ENCODE data around the gene FNDC1. TPM values are rescaled to one million over a fixed set of nuclear protein-coding genes. Genes with fewer than 3 reads are reported as not detected.
"Not testable (repeated sequence)": the region's sequence is repeated elsewhere in the genome, so short reads cannot be mapped to it uniquely, and the experiment has no call there.

FNDC1 gene
- 124 TPM for polyA plus RNA-seq (ENCODE audit: insufficient read length)

DNA sequence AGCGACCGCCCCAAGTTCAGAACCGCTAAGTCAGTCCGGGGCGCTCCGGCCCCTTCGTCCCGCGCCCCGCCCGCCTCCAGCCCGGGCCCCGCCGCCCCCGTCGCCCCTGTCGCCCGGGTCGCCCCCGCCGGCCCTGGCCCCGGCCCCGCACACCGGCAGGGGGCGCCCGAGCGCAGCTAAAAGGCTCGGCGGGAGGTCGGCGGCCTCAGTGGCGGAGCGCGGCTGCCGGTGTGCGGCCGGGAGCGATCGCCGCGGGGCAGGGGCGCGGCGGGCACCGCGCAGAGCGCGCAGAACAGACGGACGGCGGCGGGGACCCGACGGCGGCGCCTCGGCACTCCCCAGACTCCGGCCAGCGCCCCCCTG lies at the start of gene FNDC1:
TSS of gene FNDC1 (plus strand) at position 208 of the 363 bp plus-strand sequence. CDS start 197 bp downstream, outside the sequence.
- peak; percentile 79 for DNase-seq

GRCh38 chr6:159119791-159120190 lies 49.4 kb upstream of the FNDC1 start:
- DNase-seq, result no peak

- DNase-seq, result no peak
Measured at GRCh38 chr6:159121486-159121885, 47.7 kb upstream of the FNDC1 start.

DNA sequence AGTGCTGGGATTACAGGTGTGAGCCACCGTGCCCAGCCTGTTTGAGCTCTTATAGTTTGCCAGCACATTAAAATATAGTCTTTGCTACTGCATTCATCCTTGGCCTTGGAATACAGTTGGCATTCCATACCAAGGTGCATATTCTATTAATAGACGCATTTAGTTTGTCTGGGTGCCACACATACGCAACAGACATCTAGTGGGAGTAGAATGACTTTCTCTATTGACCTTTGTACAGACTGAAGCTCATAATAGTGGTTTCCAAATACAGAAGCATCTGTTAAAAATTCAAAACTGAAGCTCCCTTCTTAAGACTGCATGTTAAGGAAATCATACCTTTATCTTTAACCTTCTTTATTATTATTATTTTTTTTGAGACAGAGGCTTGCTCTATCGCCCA lies 46.7 kb upstream of the FNDC1 start:
- DNase-seq, result no peak

DNA sequence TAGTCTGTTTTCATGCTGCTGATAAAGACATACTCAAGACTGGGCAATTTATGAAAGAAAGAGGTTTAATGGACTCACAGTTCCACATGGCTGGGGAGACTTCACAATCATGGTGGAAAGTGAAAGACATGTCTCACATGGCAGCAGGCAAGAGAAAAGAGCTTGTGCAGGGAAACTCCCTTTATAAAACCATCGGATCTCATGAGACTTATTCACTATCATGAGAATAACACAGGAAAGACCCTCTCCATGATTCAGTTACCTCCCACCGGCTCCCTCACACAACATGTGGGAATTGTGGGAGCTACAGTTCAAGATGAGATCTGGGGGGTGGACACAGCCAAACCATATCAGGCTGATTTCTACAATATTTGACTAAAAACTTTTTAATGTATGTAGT lies 45.4 kb upstream of the FNDC1 start:
- not testable (repeated sequence) for DNase-seq

- no peak for DNase-seq
Measured at GRCh38 chr6:159125014-159125609, 44.1 kb upstream of the FNDC1 start.

DNA sequence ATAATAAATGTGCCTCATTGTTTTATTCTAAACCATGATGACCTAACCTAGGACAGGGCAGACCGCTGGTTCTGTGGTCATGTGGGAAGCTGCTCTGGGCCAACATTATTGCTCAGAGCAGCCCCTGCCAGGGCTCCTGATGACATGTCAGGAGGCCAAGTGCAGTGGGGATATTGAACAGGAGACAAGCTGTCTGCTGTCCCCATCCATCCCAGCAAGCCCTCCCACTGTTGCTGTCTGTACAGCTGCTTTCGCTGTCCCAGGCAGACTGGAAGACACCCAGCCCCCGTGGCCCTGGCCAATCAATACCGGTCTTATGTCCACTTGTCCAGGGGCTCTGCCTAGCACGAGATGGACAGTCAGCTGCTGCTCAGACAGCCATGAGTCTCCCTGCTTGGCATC lies 43.2 kb upstream of the FNDC1 start:
- peak; percentile 38 for DNase-seq

GRCh38 chr6:159126590-159126989 lies 42.6 kb upstream of the FNDC1 start:
- no peak for DNase-seq

- no peak for DNase-seq
Measured at GRCh38 chr6:159127701-159128100, 41.5 kb upstream of the FNDC1 start.

- no peak for DNase-seq
Measured at GRCh38 chr6:159128978-159129377, 40.2 kb upstream of the FNDC1 start.

GRCh38 chr6:159130846-159131245 lies 38.4 kb upstream of the FNDC1 start:
- no peak for DNase-seq

DNA sequence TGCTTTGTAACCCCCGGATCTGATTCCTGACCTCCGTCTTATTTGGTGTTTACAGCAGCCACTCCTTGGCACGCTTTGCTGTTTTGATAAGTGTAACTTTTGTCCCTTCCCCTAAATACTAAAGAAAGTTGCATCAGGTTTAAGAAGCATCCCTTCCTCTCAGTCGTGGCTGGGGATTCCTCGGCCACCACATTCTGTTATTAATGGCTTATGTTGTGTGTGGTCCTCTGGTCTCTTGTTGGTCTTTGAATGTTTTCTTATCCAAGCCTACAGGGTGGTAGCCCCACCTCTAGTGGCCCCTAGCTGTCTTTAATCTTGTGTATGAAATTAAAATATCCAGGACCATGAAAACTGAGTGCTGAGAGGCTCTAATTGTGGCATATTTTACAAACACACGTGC lies 37.5 kb upstream of the FNDC1 start:
- DNase-seq, result no peak

GRCh38 chr6:159132664-159133063 lies 36.5 kb upstream of the FNDC1 start:
- no peak for DNase-seq

DNA sequence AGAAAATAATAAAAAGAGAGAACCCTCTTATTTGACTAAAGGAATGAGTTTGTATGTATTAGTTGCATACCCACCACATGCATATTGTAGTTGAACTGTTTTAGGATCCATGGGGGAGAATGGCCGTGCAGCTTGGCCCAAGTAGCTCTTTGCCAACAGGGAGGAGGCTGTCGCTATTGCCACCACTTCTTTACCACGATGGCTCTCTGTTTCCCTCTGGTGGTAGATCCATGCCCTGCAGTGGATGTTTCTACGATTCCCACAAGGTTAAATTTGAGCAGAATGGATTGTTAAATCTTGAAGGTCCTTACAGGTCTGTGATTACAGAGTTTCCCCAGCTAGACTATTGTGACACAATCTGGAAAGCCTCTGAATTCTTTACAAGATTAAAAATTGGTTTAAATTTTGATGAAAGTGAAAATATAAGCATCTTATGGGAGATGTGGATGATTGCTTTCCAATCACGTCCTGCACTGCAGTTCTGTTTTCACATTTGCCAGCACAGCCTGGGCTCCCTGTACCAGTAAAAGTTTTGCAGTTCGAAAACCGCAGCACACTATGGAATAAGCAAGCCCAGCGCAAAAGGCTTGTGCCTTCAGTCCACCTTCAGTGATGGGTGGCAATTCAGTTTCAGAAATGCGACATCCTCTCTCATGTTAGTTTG lies 34.4 kb upstream of the FNDC1 start:
- DNase-seq, result peak; percentile 34

- DNase-seq, result no peak
Measured at GRCh38 chr6:159137676-159138075, 31.5 kb upstream of the FNDC1 start.

GRCh38 chr6:159142531-159142930 lies 26.7 kb upstream of the FNDC1 start:
- DNase-seq, result no peak

GRCh38 chr6:159148641-159149040 lies 20.6 kb upstream of the FNDC1 start:
- DNase-seq, result no peak

- no peak for DNase-seq
Measured at GRCh38 chr6:159149641-159150040, 19.6 kb upstream of the FNDC1 start.

DNA sequence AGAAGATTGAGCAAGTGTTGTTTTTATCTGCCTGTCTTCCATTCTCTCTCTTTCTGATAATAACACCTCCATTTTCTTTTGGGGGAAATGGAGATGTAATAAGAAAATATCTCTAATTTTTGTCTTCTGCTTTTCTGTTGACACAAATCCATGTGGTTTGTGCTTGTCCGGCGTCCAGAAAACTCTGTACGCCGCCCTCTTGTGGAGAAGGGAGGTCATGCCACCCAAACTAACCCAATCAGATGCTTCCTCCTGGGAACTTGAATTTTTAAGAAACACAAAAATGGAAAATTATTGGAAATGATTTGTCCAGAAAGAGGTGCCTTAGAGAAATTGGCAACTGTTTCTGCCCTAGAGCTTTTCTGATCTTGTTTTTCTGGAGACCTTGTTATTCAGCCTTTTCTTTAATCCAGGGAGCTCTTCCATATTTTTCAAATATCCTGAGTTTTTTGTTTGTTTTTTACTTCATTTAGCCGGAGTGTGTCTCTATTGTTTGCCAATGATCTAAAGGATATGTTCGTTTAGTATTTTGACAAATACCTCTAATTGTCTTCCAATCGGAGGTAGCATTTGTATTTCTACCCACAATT lies 17.8 kb upstream of the FNDC1 start:
- DNase-seq, result peak; percentile 48

GRCh38 chr6:159152041-159152440 lies 17.2 kb upstream of the FNDC1 start:
- no peak for DNase-seq

DNA sequence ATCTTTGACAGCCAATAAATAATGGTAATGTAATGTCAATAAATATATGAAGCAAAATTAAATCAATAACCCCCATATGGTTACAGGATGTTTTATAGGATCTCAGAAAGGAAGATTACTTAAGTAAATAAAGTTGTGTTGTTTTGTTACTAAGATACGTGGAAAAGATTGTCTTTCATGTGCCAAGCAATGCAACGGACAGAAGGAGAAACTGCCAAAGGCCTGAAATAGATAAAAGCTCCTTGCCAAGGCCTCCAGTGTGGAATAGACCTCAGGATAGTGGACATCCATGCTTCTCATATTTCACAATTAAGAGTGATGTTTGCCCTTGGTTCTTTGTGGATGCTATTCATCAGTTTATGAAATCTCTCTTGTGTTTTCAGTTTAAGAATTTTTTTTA lies 16.4 kb upstream of the FNDC1 start:
- peak; percentile 32 for DNase-seq

GRCh38 chr6:159155679-159156078 lies 13.5 kb upstream of the FNDC1 start:
- no peak for DNase-seq

GRCh38 chr6:159156089-159156488 lies 13.1 kb upstream of the FNDC1 start:
- no peak for DNase-seq

GRCh38 chr6:159157431-159157830 lies 11.8 kb upstream of the FNDC1 start:
- no peak for DNase-seq

Data from hindlimb muscle (tissue), 1 donor.